Retinal pigment epithelial cell (primary cell): ENCODE measurements around the gene TKT.

Experiments used
- DNase-seq: peaks from one replicate; pipeline ENCODE4 v3.0.0-alpha.2; 2010; ENCODE audit warnings: low read depth
- H3K4me3 ChIP-seq: 2 replicates; pipeline ENCODE4 v1.5.1; 2011; ENCODE audit warnings: mild to moderate bottlenecking, low read length, control low read depth, moderate library complexity
- TF ChIP-seq, protein P1 (sequence below): conservative IDR thresholded peaks from 2 replicates; pipeline ENCODE4 v1.5.1; 2011; ENCODE audit warnings: low read depth, low read length, control low read depth, inconsistent platforms

TKT gene

GRCh38 chr3:53234841-53235232 lies 21.0 kb downstream of the TKT start:
- H3K4me3 ChIP-seq, result no peak overlapping the region
- TF ChIP-seq, protein P1, sequence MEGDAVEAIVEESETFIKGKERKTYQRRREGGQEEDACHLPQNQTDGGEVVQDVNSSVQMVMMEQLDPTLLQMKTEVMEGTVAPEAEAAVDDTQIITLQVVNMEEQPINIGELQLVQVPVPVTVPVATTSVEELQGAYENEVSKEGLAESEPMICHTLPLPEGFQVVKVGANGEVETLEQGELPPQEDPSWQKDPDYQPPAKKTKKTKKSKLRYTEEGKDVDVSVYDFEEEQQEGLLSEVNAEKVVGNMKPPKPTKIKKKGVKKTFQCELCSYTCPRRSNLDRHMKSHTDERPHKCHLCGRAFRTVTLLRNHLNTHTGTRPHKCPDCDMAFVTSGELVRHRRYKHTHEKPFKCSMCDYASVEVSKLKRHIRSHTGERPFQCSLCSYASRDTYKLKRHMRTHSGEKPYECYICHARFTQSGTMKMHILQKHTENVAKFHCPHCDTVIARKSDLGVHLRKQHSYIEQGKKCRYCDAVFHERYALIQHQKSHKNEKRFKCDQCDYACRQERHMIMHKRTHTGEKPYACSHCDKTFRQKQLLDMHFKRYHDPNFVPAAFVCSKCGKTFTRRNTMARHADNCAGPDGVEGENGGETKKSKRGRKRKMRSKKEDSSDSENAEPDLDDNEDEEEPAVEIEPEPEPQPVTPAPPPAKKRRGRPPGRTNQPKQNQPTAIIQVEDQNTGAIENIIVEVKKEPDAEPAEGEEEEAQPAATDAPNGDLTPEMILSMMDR, result no peak
- no peak for DNase-seq

DNA sequence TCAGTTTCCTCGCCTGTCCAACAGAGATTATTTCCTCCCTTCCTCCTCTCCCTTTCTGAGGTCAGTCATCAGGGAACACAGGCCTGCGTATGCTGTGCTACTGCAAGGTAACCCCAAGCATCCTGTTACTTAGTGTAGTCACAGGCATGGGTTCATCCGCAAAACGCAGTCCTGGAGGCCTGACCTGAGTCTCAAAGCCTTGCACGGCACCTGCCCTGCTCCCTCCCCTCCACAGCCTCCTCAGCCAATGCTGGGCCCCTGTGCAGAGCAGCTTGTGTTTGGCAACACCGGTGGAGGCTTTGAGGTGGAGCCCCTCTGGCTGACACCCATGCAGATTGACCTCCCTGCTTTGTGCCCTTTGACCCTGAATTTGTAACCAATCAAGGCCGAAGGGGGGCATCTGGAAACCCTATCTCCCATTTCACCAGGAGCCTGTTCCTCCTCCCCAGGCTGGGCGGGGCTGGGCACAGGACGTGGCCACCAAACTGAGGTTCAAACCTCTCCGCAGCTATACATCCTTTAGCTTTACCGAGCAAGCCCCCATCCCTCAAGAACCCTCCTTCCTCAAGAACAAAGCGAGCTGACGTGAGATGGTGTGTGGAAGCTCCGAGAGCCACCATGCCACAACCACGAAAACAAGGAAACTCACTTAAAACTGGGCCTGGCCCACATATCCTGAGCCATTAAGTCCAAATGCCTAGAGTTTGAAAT lies 21.5 kb downstream of the TKT start:
- no peak overlapping the region for H3K4me3 ChIP-seq
- DNase-seq, result no peak
- TF ChIP-seq, protein P1, result no peak

DNA sequence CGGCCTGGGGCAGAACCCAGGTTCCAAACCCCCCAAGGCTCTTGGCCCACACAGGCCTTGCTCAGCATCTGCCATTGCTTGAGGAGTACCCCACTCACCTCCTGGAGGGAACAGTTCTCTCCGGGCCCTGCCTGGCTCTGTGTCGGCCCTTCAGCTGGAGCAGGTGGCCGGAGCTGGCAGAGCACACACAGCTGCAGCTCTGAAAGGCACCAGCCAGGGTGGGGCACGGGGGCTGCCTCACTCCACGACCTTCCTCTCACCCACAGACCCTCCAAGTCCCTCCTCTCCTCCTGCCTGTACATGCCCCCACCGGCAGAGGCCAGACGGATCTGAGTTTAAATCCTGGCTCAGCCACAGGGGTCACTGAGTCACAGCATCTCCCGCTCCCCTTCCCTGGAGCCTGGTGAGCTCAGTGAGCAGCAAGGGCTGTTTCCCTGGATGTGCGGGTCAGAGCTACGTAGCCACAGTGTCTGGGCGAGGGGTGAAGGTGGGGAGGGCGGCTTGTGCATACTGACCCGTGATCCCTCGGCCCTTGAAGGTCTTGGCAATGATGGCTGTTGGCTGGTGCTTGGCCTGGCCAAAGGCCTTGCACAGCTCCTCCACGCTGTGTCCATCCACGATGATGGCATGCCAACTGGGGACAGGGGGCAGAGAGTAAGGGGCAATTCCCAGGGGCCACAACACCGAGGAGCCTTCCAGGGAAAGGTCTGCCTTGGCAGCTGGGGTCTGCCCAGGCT lies 23.0 kb downstream of the TKT start:
- no peak overlapping the region for H3K4me3 ChIP-seq
- TF ChIP-seq, protein P1, result no peak
- DNase-seq, result no peak

DNA sequence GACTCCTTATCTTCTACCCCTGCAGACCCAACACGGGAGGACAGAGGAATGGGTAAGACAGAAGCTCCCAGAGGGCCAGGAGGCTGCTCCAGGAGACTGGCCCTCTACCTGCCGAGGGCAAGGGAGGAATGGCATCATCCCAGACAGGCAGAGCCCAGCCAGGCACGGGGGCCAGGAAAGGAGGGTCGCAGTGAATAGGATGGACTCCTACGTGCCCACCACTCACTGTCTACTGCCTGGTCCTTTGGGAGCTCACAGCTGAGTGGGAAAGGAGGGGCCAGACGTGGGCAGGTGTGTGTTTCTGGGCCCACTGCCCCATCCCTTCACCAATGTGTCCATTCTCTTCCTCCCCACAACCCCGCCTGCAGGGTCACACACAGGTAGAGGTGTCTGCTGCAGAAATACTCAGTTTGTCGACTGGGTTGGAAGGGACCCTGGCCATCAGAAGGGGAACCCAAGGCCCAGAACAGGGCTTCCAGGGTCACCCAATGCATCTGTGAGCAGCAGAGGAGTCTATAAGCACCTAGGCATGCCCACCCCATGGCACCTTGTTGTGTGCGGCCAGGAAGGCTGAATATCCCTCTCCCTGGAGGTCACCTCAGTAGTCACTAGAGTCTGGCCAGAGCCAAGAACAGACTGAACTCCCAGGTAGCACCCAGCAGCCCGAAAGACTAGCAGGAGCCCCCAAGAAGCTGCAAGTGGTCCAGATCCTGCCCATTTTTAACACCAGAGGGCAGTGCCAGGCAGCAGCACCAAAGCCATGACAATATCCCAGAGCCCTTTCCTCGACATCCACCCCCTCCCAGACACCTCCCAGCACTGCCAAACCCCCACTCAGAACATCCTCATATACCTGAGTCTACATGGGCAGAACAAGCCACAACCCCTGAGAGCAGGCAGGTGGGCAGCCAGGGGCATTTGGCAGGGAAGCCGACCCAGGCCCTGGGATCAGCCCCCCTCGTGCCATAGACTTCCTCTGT lies 24.0 kb downstream of the TKT start:
- TF ChIP-seq, protein P1, result peak; percentile 37
- no peak overlapping the region for H3K4me3 ChIP-seq
- no peak for DNase-seq

GRCh38 chr3:53230789-53231188 lies 25.0 kb downstream of the TKT start:
- TF ChIP-seq, protein P1, result no peak
- no peak overlapping the region for H3K4me3 ChIP-seq
- no peak for DNase-seq

- DNase-seq, result no peak
Observed at GRCh38 chr3:53230041-53230621, 25.7 kb downstream of the TKT start.

More at GRCh38 chr3:53230041-53230621, 25.7 kb downstream of the TKT start:
- TF ChIP-seq, protein P1, result peak; percentile 28
- H3K4me3 ChIP-seq, result no peak overlapping the region
